ENCODE results near the gene TCF7L1. TPM values are rescaled to one million over a fixed set of nuclear protein-coding genes. Genes with fewer than 3 reads are reported as not detected.

The TCF7L1 gene
- total RNA-seq, 1 donor from 2014 or later = 30.8 TPM

DNA sequence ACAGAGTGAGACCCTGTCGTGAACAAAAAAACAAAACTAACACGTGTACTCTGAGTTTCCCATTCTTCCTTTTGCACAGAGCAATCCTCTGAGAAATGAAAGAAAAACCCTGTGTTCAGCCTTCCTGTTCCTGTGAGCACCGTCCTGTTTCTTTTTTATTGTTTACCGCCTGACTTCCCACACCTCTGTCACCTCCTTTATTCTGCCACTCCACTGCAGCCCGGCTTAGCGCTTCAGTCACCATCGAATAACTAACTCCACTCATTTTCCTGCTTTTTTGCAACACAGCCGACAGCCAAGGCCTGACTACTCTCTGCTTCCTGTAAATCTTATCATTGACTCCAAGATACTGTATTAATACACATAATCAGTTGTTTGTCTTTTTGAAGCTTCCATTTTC lies 153.7 kb downstream of the TCF7L1 start:
- Histone ChIP-seq H3K4me2 (ENCODE audit: low read length) (no peak overlapping the region), H3K4me3 (ENCODE audit: insufficient read depth, low read depth, low read length) (no peak overlapping the region), H3K27ac (ENCODE audit: low read depth, low read length) (no peak overlapping the region), H3K36me3 (ENCODE audit: insufficient read depth, low read length) (no peaks in the 10 kb centered on the region), H3K4me1 (ENCODE audit: insufficient read depth, low read length) (peaks cover 12% of the 10 kb centered on the region), H3K9ac (ENCODE audit: low read length) (no peak overlapping the region), H2AFZ (ENCODE audit: low read depth, low read length) (no peak overlapping the region), H4K20me1 (ENCODE audit: insufficient read depth, low read length) (peaks cover 2% of the 10 kb centered on the region), H3K27me3 (ENCODE audit: insufficient read depth, low read length) (no peaks in the 10 kb centered on the region), H3K9me3 (ENCODE audit: insufficient read depth, low read depth, low read length) (no peaks in the 10 kb centered on the region), H3K79me2 (ENCODE audit: insufficient read depth, low read length) (no peaks in the 10 kb centered on the region)
- DNase-seq (ENCODE audit: low read depth) = no peak
- Mint-ChIP-seq H3K4me3 (ENCODE audit: unreplicated experiment) (no peak overlapping the region), H3K9me3 (ENCODE audit: unreplicated experiment) (no peaks in the 10 kb centered on the region), H3K4me1 (ENCODE audit: low read depth, unreplicated experiment) (peaks cover 21% of the 10 kb centered on the region), H3K36me3 (ENCODE audit: low read depth, unreplicated experiment) (peaks cover 12% of the 10 kb centered on the region), H3K27me3 (ENCODE audit: low read depth, unreplicated experiment) (no peaks in the 10 kb centered on the region), H3K27ac (ENCODE audit: unreplicated experiment) (peak overlapping the region; percentile 13)
- TF ChIP-seq EZH2 (IDR thresholded peaks at IDR 0.05; ENCODE audit: insufficient read depth, low read length) = no peak
- TF ChIP-seq, protein P1, sequence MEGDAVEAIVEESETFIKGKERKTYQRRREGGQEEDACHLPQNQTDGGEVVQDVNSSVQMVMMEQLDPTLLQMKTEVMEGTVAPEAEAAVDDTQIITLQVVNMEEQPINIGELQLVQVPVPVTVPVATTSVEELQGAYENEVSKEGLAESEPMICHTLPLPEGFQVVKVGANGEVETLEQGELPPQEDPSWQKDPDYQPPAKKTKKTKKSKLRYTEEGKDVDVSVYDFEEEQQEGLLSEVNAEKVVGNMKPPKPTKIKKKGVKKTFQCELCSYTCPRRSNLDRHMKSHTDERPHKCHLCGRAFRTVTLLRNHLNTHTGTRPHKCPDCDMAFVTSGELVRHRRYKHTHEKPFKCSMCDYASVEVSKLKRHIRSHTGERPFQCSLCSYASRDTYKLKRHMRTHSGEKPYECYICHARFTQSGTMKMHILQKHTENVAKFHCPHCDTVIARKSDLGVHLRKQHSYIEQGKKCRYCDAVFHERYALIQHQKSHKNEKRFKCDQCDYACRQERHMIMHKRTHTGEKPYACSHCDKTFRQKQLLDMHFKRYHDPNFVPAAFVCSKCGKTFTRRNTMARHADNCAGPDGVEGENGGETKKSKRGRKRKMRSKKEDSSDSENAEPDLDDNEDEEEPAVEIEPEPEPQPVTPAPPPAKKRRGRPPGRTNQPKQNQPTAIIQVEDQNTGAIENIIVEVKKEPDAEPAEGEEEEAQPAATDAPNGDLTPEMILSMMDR (IDR thresholded peaks at IDR 0.05; ENCODE audit: insufficient read depth, low read depth, low read length) = no peak
- FAIRE-seq = no peak

DNA sequence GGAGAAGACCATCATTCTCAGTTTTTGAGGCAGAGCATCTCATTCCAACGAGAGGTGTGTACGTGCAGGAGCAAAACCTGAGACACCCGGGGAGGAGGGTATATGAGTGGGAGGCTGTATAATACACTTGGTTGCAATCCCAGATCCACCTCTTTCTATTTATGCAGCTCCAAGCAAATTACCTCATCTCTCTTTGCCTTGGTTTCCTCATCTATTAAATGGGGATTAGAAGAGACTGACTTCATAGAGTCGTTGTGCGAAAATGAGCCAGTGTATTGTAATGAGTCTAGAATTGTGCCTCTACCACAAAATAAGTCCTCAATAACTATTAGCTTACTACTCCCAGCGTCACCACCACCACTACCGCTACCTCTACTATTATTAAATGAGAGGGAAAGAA lies 154.5 kb downstream of the TCF7L1 start:
- Histone ChIP-seq H3K4me1 (ENCODE audit: insufficient read depth, low read length) (peaks cover 12% of the 10 kb centered on the region), H3K4me2 (ENCODE audit: low read length) (peak overlapping the region; percentile 67), H3K36me3 (ENCODE audit: insufficient read depth, low read length) (no peaks in the 10 kb centered on the region), H3K9ac (ENCODE audit: low read length) (peak overlapping the region; percentile 46), H3K27me3 (ENCODE audit: insufficient read depth, low read length) (no peaks in the 10 kb centered on the region), H4K20me1 (ENCODE audit: insufficient read depth, low read length) (peaks cover 2% of the 10 kb centered on the region), H3K9me3 (ENCODE audit: insufficient read depth, low read depth, low read length) (no peaks in the 10 kb centered on the region), H2AFZ (ENCODE audit: low read depth, low read length) (no peak overlapping the region), H3K79me2 (ENCODE audit: insufficient read depth, low read length) (no peaks in the 10 kb centered on the region), H3K4me3 (ENCODE audit: insufficient read depth, low read depth, low read length) (no peak overlapping the region), H3K27ac (ENCODE audit: low read depth, low read length) (no peak overlapping the region)
- DNase-seq (ENCODE audit: low read depth) = no peak
- Mint-ChIP-seq H3K36me3 (ENCODE audit: low read depth, unreplicated experiment) (peaks cover 12% of the 10 kb centered on the region), H3K27me3 (ENCODE audit: low read depth, unreplicated experiment) (no peaks in the 10 kb centered on the region), H3K27ac (ENCODE audit: unreplicated experiment) (peak overlapping the region; percentile 94), H3K9me3 (ENCODE audit: unreplicated experiment) (no peaks in the 10 kb centered on the region), H3K4me1 (ENCODE audit: low read depth, unreplicated experiment) (peaks cover 21% of the 10 kb centered on the region), H3K4me3 (ENCODE audit: unreplicated experiment) (no peak overlapping the region)
- FAIRE-seq = no peak
- TF ChIP-seq EZH2 (IDR thresholded peaks at IDR 0.05; ENCODE audit: insufficient read depth, low read length) = no peak
- TF ChIP-seq, protein P1 (IDR thresholded peaks at IDR 0.05; ENCODE audit: insufficient read depth, low read depth, low read length) = no peak

DNA sequence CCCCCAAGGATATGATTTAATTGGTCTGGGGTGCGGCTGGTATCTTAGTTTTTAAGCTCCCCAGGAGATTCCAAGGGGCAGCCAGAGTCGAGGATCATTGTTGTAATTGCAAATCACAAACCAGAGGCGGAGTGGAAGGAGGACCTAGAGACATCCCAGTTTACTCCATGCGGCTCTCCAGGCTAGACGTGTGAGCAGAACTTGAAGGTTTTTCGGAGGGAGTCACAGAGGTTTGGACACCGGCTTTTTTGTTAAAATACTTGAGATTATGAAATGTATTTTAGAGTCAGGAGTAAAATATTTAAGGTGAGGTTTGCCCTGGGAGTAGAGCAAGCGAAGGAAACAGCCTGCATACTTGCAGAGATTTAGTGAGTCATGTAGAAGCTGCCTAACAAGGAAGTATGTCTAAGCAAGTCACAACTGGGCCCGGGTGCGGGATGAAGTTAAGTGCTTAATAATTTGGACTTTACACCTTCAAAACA lies 155.1 kb downstream of the TCF7L1 start:
- TF ChIP-seq, protein P1 (IDR thresholded peaks at IDR 0.05; ENCODE audit: insufficient read depth, low read depth, low read length) = no peak
- TF ChIP-seq EZH2 (IDR thresholded peaks at IDR 0.05; ENCODE audit: insufficient read depth, low read length) = no peak
- peaks cover 12% of the 10 kb centered on the region for H3K4me1 ChIP-seq (ENCODE audit: insufficient read depth, low read length)
- peak overlapping the region; percentile 67 for H3K4me2 ChIP-seq (ENCODE audit: low read length)
- H3K27ac ChIP-seq (ENCODE audit: low read depth, low read length) = peak overlapping the region; percentile 51
- H4K20me1 ChIP-seq (ENCODE audit: insufficient read depth, low read length) = peaks cover 2% of the 10 kb centered on the region
- no peaks in the 10 kb centered on the region for H3K27me3 Mint-ChIP-seq (ENCODE audit: low read depth, unreplicated experiment)
- no peak overlapping the region for H2AFZ ChIP-seq (ENCODE audit: low read depth, low read length)
- H3K4me1 Mint-ChIP-seq (ENCODE audit: low read depth, unreplicated experiment) = peaks cover 21% of the 10 kb centered on the region
- no peak overlapping the region for H3K4me3 ChIP-seq (ENCODE audit: insufficient read depth, low read depth, low read length)
- no peak for FAIRE-seq
- no peaks in the 10 kb centered on the region for H3K9me3 ChIP-seq (ENCODE audit: insufficient read depth, low read depth, low read length)
- no peak overlapping the region for H3K4me3 Mint-ChIP-seq (ENCODE audit: unreplicated experiment)
- peak; percentile 86 for DNase-seq (ENCODE audit: low read depth)
- H3K9ac ChIP-seq (ENCODE audit: low read length) = peak overlapping the region; percentile 46
- H3K36me3 ChIP-seq (ENCODE audit: insufficient read depth, low read length) = no peaks in the 10 kb centered on the region
- H3K9me3 Mint-ChIP-seq (ENCODE audit: unreplicated experiment) = no peaks in the 10 kb centered on the region
- H3K27me3 ChIP-seq (ENCODE audit: insufficient read depth, low read length) = no peaks in the 10 kb centered on the region
- peaks cover 12% of the 10 kb centered on the region for H3K36me3 Mint-ChIP-seq (ENCODE audit: low read depth, unreplicated experiment)
- no peaks in the 10 kb centered on the region for H3K79me2 ChIP-seq (ENCODE audit: insufficient read depth, low read length)
- peak overlapping the region; percentile 94 for H3K27ac Mint-ChIP-seq (ENCODE audit: unreplicated experiment)

Measured in astrocyte (in vitro differentiated cells and primary cell).